Dedifferentiated amniotic fluid mesenchymal stem cell (primary cell): ENCODE results near the gene ARMC9.

Experiments used
- DNase-seq: peaks from one replicate; pipeline ENCODE4 v3.0.0-alpha.2; 2016; ENCODE audit errors: extremely low spot score

Gene ARMC9

GRCh38 chr2:231422056-231422455 is 223.6 kb downstream of the ARMC9 start:
- DNase-seq, result no peak

GRCh38 chr2:231423176-231423575 is 224.7 kb downstream of the ARMC9 start:
- DNase-seq, result no peak
